Measurements from ENCODE around the gene EBI3.
"Not testable (repeated sequence)": the region's sequence is repeated elsewhere in the genome, so short reads cannot be mapped to it uniquely, and the experiment has no call there.

The EBI3 gene

GRCh38 chr19:4231521-4231920 is 2.2 kb downstream of the EBI3 start:
- DNase-seq; intact Hi-C loops (cut with DNase I): not testable (repeated sequence)

- DNase-seq; intact Hi-C loops (cut with DNase I): not testable (repeated sequence)
These were observed 2.8 kb downstream of the EBI3 start for GRCh38 chr19:4232139-4232538.

GRCh38 chr19:4232614-4233281 is 3.4 kb downstream of the EBI3 start:
- no peak for DNase-seq
- intact Hi-C loops (cut with DNase I), result no loop called here

GRCh38 chr19:4233282-4233853 is 4.0 kb downstream of the EBI3 start:
- intact Hi-C loops (cut with DNase I), result no loop called here
- peak in 38 of 42 donors; percentile 17 to 76 (median 56) for DNase-seq

- intact Hi-C loops (cut with DNase I), result no loop called here
- DNase-seq, result peak in 39 of 42 donors; percentile 21 to 79 (median 56)
These were observed 5.0 kb downstream of the EBI3 start for GRCh38 chr19:4234142-4234861.

GRCh38 chr19:4234862-4235201 is 5.5 kb downstream of the EBI3 start:
- intact Hi-C loops (cut with DNase I), result no loop called here
- DNase-seq, result no peak

- intact Hi-C loops (cut with DNase I); DNase-seq: not testable (repeated sequence)
These were observed 8.2 kb downstream of the EBI3 start for GRCh38 chr19:4237510-4237909.

- intact Hi-C loops (cut with DNase I), result no loop called here
- DNase-seq, result no peak
These were observed 9.5 kb downstream of the EBI3 start for GRCh38 chr19:4238831-4239230.

- DNase-seq, result no peak
- intact Hi-C loops (cut with DNase I), result no loop called here
These were observed 12.6 kb downstream of the EBI3 start for GRCh38 chr19:4241824-4242430.

GRCh38 chr19:4245938-4246337 is 16.6 kb downstream of the EBI3 start:
- intact Hi-C loops (cut with DNase I), result loop anchor here (5.0 kb wide), 1 partner anchor 156 kb away; the partner anchor contains the start of genes CHAF1A and SH3GL1
- not testable (repeated sequence) for DNase-seq

- intact Hi-C loops (cut with DNase I), result loop anchor here (5.0 kb wide), 1 partner anchor 155 kb away; the partner anchor contains the start of genes CHAF1A and SH3GL1
- peak; percentile 91 to 99 (median 96) for DNase-seq
These were observed 17.7 kb downstream of the EBI3 start, which contains the start of gene YJU2 for GRCh38 chr19:4246767-4247593. Gene YJU2, plus strand, starts transcription at chr19:4247080. Its CDS starts 67 bp downstream, at chr19:4247147.

- no peak for DNase-seq
- intact Hi-C loops (cut with DNase I), result no loop called here
These were observed 27.2 kb downstream of the EBI3 start for GRCh38 chr19:4256563-4256962.

GRCh38 chr19:4257025-4257424 is 27.7 kb downstream of the EBI3 start:
- intact Hi-C loops (cut with DNase I), result no loop called here
- DNase-seq, result no peak

GRCh38 chr19:4258181-4258580 is 28.9 kb downstream of the EBI3 start:
- DNase-seq, result no peak
- intact Hi-C loops (cut with DNase I), result no loop called here

- no peak for DNase-seq
- intact Hi-C loops (cut with DNase I), result no loop called here
These were observed 31.4 kb downstream of the EBI3 start for GRCh38 chr19:4260613-4261191.

- intact Hi-C loops (cut with DNase I), result loop anchor here (5.0 kb wide), 1 partner anchor 87 kb away; no protein-coding TSS in a partner anchor
- no peak for DNase-seq
These were observed 35.5 kb downstream of the EBI3 start for GRCh38 chr19:4264812-4265211.

GRCh38 chr19:4266253-4267000 is 37.1 kb downstream of the EBI3 start:
- intact Hi-C loops (cut with DNase I), result loop anchor here (5.0 kb wide), 1 partner anchor 86 kb away; no protein-coding TSS in a partner anchor
- DNase-seq, result no peak

Measured in head of caudate nucleus (tissue), 42 donors.